GM10266 (cell line): ENCODE results near the gene CYP2W1.
"Not testable (repeated sequence)": the region's sequence is repeated elsewhere in the genome, so short reads cannot be mapped to it uniquely, and the experiment has no call there.

ENCODE experiments used
- DNase-seq: peaks from one replicate; pipeline ENCODE4 v3.0.0; 2012; ENCODE audit errors: extremely low spot score
- TF ChIP-seq, protein P1 (sequence below): IDR thresholded peaks from 2 replicates; pipeline ENCODE4 v1.5.1; 2012; ENCODE audit warnings: mild to moderate bottlenecking, low read depth; ENCODE audit not compliant: control insufficient read depth, insufficient read depth; ENCODE audit errors: missing control alignments

CYP2W1 gene

GRCh38 chr7:938546-939185 lies 44.3 kb upstream of the CYP2W1 start:
- no peak for DNase-seq

GRCh38 chr7:939843-940242 lies 43.1 kb upstream of the CYP2W1 start:
- no peak for DNase-seq
- TF ChIP-seq, protein P1, sequence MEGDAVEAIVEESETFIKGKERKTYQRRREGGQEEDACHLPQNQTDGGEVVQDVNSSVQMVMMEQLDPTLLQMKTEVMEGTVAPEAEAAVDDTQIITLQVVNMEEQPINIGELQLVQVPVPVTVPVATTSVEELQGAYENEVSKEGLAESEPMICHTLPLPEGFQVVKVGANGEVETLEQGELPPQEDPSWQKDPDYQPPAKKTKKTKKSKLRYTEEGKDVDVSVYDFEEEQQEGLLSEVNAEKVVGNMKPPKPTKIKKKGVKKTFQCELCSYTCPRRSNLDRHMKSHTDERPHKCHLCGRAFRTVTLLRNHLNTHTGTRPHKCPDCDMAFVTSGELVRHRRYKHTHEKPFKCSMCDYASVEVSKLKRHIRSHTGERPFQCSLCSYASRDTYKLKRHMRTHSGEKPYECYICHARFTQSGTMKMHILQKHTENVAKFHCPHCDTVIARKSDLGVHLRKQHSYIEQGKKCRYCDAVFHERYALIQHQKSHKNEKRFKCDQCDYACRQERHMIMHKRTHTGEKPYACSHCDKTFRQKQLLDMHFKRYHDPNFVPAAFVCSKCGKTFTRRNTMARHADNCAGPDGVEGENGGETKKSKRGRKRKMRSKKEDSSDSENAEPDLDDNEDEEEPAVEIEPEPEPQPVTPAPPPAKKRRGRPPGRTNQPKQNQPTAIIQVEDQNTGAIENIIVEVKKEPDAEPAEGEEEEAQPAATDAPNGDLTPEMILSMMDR, result no peak

More at GRCh38 chr7:938546-939185, 44.3 kb upstream of the CYP2W1 start:
- TF ChIP-seq, protein P1, result no peak

DNA sequence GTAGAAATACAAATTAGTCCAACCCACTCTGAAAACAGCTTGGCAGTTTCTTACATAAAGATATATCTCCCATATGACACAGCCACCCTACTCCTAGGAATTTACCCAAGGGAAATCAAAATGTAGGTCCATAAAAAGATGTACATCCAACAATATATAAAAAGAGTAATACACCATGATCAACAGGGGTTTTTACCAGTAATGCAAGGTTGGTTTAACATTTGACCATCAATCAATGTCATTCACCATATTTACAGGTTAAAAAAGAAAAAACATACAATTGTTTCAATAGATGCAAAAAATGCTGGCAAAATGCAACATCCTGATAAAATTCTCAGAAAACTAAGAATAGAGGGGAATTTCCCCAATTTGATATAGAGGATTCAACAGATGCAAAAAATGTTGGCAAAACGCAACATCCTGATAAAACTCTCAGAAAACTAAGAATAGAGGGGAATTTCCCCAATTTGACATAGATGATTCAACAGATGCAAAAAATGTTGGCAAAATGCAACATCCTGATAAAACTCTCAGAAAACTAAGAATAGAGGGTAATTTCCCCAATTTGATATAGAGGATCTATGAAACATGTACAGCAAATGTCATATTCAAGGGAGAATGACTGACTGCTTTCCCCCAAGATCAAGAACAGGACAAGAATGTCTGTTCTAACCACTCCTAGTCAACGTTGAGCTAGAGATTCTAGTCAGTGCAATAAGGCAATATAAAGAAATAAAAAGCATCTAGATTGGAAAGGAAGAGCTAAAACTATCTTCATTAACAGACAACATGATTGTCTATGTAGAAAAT lies 42.2 kb upstream of the CYP2W1 start:
- no peak for DNase-seq
- TF ChIP-seq, protein P1, result no peak

DNA sequence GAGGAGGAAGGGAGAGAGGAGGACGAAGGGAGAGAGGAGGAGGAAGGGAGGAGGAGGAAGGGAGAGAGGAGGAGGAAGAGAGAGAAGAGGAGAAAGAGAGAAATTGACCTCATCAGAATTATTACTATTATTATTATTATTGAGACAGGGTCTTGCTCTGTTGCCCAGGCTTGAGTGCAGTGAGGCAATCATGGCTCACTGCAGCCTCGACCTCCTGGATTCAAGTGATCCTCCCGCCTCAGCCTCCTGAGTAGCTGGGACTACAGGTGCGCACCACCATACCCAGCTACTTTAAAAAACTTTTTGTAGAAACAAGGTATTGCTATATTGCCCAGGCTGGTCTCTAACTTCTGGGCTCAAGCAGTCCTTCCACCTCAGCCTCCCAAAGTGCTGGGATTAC lies 39.2 kb upstream of the CYP2W1 start:
- DNase-seq, result not testable (repeated sequence)

DNA sequence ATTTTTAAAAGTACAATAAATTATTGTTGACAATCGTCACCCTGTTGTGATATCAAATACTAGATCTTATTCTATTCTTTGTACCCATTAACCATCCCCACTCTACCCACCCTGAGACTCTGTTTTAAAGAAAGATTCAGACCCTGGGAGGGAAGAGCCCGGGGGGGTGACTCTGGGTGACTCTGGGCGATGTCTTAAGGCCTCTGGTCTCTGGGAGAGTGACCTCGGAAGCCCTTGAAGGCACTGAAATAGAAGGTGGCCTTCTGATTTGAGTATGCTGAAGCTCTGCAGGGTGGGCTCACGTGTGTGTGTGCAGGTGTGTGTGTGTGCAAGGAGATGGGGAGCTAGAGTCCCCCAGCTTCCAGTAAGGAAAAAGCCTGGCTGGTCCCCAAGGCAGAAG lies 38.2 kb upstream of the CYP2W1 start:
- no peak for DNase-seq
- TF ChIP-seq, protein P1, result no peak

DNA sequence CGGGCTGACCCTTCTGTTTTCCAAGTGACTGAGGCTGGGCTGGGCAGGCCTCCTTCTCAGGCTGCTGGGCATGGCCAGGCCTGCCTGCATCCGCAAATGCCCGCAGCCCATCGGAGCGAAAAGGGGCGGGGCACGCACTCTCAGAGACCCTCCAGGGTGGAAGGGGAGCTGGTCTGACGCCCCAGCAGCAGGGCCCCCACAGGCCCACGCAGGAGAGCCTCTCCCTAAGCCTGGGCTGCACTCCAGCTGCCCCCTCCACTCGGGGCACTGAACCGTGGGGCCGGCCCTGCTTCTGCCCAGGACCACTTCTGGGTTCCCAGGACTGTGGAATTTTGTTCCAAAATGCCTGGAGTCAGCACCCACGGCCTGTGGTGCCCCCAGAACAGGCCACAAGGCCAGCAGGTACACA lies 37.8 kb upstream of the CYP2W1 start:
- TF ChIP-seq, protein P1, result no peak
- DNase-seq, result no peak

DNA sequence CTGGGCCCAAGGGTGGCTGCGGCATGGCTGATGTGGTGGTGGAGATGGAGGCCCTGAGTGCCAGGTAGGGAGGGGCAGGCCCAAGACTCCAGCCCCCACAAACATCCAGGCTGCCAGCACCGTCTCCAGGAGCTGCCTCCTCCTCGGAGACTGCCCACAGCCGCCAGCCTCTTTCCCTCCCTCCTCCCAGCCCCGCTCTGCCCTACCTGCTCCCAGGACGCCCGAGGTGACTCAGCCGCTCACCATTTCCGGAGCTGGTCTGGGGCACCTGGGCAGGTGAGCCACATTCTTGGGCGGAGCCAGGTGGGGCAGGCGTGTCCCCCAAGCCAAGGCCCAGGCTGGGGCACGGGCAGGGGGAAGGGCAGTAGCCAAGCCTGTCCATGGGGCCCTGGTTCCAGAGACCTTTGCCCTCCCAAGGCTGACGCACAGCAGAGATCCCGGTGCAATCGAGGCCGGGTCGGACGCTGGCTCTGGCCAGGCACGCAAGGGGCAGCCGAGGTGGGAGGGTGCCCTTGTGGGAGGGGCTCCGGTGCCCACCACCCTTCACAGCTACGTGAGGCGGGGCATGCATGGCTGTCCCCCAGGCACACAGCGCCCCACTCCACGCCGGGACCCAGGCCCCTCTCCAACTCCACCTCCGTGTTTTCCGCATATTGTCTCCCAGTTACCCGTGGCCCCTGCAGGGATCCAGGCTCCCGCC lies 37.3 kb upstream of the CYP2W1 start:
- no peak for DNase-seq

More for the DNA sequence above, 37.3 kb upstream of the CYP2W1 start:
- TF ChIP-seq, protein P1, result no peak
